ENCODE measurements around the gene AFAP1.
A peak's percentile ranks its signal among the peaks of the same experiment; 100 is the strongest.

AFAP1 gene

DNA sequence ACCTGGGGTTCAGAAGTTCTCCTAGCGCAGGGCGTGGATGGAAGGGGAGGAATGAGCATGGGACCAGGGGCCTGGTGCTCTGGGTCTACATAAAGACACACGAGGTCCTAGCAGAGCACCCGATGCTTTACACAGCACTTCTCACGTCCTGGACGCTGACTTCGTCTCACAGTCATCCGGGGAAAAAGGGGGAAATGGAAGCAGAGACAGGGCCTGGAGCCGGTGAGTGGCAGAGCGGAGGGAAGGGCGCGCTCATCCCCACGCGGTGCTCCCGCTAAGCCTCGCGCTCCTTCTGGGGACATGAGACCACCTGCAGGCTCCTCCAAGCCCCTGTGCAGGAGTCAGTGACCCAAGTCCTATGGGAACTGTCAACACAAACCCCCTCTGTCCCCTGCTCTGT lies 157.7 kb downstream of the AFAP1 start:
- DNase-seq: no peak

- DNase-seq: no peak
Observed at GRCh38 chr4:7781366-7781765, 158.3 kb downstream of the AFAP1 start.

DNA sequence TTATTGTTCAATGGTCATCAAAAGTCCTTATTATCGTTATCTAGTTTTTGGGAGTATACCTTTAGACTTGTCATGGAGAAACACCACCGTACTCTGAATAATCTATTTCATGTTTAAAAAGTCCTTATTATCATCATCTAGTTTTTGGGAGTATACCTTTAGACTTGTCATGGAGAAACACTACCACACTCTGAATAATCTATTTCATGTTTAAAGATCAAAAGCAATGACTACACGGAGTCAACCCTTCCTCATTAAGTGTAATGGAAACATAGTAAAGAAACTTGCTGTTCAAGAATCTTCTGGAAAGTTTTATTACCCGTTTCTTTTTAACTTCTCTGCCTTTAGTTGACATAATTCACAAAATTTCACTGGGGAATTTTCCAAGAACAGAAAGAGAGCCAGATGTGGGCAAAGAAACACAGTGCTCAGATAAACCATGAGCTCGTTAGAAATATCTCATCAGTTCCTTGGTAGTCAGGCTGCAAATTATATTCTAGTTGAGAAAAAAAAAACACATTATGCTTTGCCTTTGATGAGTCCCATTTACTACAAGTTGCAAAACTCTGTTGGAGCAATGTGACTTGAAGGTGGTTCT lies 158.8 kb downstream of the AFAP1 start:
- no peak for DNase-seq

- DNase-seq: peak; percentile 50
Observed at GRCh38 chr4:7779432-7779768, 160.3 kb downstream of the AFAP1 start.

- no peak for DNase-seq
Observed at GRCh38 chr4:7778510-7779431, 160.9 kb downstream of the AFAP1 start.

DNA sequence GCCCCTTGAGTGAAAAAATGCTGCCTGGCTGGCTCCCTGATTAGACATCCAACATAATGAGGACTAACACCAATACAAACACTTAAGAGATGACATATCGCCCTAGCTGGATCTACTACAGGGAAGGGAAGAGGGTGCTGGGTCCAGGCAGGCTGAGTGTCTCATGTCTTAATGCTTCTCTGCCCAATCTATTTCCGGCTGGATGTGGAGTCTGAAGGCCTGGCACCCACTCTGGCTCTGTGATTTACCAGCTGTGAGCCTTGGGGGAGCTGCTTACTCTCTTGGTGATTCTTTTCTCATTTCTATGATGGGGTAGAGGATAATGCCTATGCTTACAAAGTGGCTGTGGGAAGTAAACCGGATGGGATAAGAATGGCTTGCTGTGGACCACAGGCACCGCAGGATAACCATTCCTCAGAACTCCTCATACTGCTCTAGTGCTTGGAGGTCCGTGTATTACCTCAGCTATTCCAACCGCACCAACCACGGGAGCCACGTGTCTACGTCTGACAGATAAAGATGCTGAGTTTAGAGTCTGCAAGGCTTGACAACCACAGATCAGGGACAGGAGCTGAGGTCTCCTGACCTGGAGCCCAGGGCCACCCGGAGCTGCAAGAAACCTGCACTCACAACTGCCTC lies 161.7 kb downstream of the AFAP1 start:
- DNase-seq: no peak

- no peak for DNase-seq
Observed at GRCh38 chr4:7777017-7777710, 162.5 kb downstream of the AFAP1 start.

- DNase-seq: no peak
Observed at GRCh38 chr4:7775396-7775795, 164.3 kb downstream of the AFAP1 start.

DNA sequence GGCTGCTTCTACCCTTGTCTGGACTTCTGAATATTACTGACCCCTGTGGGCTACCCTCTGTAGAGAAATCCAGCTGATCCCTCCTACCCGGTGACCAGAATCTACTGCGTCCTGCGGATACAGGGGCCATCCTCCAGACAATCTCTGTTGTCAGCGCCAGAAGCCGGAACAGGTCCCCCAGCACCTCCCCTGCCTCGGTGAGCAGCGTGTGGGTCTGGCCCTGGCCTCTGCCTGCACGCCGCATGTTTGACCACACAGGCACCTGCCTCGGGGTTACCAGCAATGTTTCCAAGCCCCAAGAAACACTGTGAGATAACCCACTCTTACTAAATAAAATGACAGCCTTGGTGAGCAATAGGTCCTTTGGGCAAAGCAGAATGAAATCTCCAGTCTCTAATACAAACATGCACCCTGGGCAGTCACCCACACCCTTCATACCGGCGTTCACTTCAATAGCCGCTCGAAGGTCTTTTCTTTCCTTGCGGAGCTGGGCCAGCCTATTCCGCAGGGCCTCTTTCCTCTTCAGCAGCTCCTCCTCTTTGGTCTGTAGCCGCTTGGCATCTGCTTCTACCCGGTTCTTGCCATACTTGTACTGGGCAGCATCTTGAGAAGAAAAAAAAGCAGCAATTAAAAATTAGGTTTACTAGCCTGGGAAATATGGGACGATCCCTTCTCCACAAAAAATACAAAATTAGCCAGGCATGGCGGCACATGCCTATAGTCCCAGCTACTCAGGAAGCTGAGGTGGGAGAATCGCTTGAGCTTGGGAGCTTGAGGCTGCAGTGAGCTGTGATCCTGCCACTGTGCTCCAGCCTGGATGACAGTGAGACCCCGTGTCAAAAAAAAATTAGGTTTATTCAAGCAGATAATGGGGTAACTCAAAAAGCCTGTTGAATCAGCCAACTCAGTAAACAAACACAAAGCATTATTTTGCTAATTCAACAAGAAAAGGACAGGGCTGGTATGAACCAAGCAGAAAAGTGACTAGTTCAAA lies 165.1 kb downstream of the AFAP1 start:
- DNase-seq: no peak

- DNase-seq: no peak
Observed at GRCh38 chr4:7773401-7774180, 166.1 kb downstream of the AFAP1 start.

DNA sequence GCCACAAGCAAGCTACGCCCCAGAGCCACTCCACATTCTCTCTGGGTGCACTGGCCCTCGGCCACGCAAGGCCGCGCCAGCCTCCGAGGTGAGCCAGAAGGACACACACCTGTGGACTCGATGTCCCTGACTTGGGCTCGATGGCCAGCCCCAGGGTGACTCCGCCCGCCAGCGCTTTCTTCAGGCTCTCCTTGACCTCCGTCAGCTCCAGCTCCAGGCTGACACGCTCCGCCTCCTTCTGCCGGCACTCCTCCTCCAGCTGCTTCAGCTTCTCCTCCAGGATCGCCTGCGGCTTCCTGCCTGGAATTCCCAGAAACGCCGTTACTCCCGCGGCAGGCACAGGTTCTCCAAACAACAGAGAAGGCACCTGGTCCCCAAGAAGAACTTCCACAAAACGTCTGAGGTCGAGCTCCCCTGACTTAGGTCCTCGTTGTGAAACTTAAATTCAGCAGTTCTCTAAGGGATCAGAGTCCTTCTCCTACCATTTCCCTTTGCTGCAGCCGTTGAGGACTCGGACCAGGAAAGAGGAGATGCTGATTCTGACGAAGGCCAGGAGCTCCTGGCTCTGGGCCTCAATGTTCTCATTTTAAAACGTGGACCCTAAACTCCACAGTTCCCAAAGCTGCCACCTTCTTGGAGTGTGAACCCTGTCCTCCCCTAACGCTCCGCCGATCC lies 166.8 kb downstream of the AFAP1 start:
- DNase-seq: peak; percentile 47

DNA sequence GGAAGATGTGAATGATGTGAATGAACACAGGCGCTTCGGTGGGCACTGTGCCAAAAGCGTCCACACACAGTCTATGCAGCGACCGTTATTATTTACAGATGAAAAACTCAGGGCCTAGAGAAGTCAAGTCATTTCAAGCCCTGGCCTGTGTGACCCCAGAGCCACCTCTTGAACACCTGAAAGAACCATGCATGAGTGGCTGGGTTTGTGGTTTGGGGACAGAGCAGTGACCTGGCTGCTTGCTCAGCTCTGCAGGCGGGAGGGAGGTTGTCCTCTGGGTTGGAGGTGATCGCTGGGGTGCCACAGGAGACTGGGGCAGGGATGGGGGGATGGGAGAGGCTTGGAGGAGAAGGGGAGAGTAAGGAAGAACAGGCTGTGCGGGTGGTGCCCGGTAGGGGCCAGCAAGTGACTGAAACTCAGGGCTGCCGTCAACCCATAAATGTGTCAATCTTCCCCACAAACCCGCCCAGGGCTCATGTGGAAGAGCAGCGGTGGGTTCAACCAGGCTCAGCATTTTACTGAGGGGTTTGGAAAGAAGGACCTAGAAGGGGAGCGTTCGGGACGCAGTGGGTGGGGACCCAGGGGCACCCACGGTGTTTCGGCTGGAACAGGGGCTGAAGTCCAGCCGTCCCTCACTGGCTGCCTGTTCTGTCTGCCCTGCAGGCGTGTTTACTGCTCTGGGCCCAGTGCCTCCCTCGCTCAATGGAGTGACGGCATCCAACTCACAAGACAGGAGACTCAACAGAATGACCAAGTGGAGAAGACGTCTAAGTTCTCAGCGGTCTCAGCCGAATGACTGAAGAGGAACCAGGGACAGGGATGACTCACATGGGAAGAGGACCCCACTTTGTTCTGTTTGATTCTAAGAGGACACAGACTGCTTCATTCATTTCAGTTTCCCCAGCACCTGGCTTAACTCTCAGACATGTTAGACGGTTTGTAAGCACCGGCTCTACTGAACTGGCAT lies 167.8 kb downstream of the AFAP1 start:
- no peak for DNase-seq

GRCh38 chr4:7771056-7771455 lies 168.6 kb downstream of the AFAP1 start:
- no peak for DNase-seq

- no peak for DNase-seq
Observed at GRCh38 chr4:7770224-7771050, 169.2 kb downstream of the AFAP1 start.

DNA sequence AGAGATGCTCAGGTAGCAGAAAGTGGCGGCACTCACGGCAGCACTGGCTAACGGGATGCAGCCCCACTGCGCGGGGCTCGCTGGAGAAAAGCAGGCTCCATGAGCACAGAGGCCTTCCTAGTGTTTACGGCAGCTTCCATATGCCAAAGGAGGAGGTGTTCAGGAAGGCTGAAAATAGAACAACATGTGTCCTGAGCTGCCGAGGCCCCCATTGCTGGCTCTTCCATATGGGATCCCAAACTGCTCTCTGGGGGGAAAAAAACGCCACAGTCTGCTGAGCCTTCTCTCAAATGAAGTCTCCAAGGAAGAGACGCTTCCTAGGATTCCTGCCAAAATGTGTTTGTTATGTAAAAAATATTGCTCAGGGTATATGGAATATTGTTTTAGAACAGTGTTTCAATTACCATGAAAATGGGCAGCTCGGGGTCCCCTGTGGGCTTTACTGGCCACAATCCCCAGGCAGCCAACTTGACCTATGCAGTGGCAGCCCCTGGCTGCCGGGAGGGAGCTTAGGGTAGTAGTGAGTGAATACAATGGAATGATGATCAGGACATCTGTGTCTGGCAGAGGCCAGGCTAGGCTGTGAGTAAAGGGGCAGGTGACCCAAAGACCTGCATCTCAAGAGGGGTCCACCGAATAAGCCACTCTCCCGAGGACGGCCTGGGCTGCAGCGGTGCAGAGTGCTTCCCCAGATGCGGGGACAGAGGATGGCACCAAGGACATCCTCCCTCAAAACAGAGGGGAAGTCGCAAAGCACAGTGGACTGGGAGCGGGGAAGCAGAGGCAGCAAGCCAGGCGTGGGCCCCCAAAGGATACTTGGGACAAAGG lies 170.1 kb downstream of the AFAP1 start:
- DNase-seq: no peak

- DNase-seq: no peak
Observed at GRCh38 chr4:7768736-7769135, 170.9 kb downstream of the AFAP1 start.

- no peak for DNase-seq
Observed at GRCh38 chr4:7767966-7768365, 171.7 kb downstream of the AFAP1 start.

All from right kidney (tissue), 1 donor.